IMR-90 (cell line): Measurements from ENCODE around the gene PARVB. TPM values are rescaled to one million over a fixed set of nuclear protein-coding genes. Genes with fewer than 3 reads are reported as not detected.
A peak's percentile ranks its signal among the peaks of the same experiment; 100 is the strongest.

ENCODE experiments used
- ATAC-seq: fragments of 200-7000 bp; cut with Tn5 transposase; 2 replicates; pipeline ENCODE4 v1.9.1; 2020; ENCODE audit warnings: low read depth, mild to moderate bottlenecking, moderate library complexity
- Bru-seq: library from RNA; stranded (reverse); fragments of 400-500 nt; gene quantifications from one replicate; lab custom pipeline; 2021; lab: Mats Ljungman, UMichigan
- BruChase-seq, 2 experiments: library from RNA; stranded (reverse); fragments of 400-500 nt; gene quantifications; one replicate each; lab custom pipeline; 2021; lab: Mats Ljungman, UMichigan
- BruUV-seq: library from RNA; stranded (reverse); fragments of 400-500 nt; replicated peaks from 2 replicates; lab custom pipeline; 2021; lab: Mats Ljungman, UMichigan
- CTCF ChIA-PET: fragments of 300-600 bp; formaldehyde crosslinking; extraction: SDS; loops from one replicate; lab custom pipeline; 2021; ENCODE audit warnings: antibody characterized with exemption; lab: Yijun Ruan, JAX
- POLR2A ChIA-PET: fragments of 300-600 bp; sonication (Branson Sonifier 250); formaldehyde crosslinking; loops from one replicate; lab custom pipeline; 2022; ENCODE audit warnings: antibody characterized with exemption; ENCODE audit not compliant: unreplicated experiment; lab: Charles Lee
- DNase-seq: peaks from one replicate; pipeline ENCODE4 v3.0.0; 2013
- H2AFZ ChIP-seq: replicated peaks from 2 replicates; pipeline ENCODE3; 2013; ENCODE audit warnings: low read length, mild to moderate bottlenecking; ENCODE audit not compliant: poor library complexity
- H2AK5ac ChIP-seq: 2 replicates; pipeline ENCODE4 v1.6.1; 2013; ENCODE audit warnings: low read depth, low read length, inconsistent platforms
- H2AK9ac ChIP-seq: replicated peaks from 2 replicates; pipeline ENCODE3; 2013; ENCODE audit warnings: mild to moderate bottlenecking, low read depth, low read length, moderate library complexity; ENCODE audit not compliant: poor library complexity
- H2BK120ac ChIP-seq: 2 replicates; pipeline ENCODE4 v1.6.1; 2013; ENCODE audit warnings: low read depth, low read length, inconsistent platforms
- H2BK15ac ChIP-seq: 3 replicates; pipeline ENCODE4 v1.6.1; 2013; ENCODE audit warnings: low read depth, low read length, inconsistent platforms
- H2BK20ac ChIP-seq: 2 replicates; pipeline ENCODE4 v1.6.1; 2013; ENCODE audit warnings: low read depth, mild to moderate bottlenecking, inconsistent platforms, low read length, moderate library complexity
- H2BK5ac ChIP-seq: 2 replicates; pipeline ENCODE4 v1.6.1; 2013; ENCODE audit warnings: mild to moderate bottlenecking, low read depth, low read length, inconsistent platforms; ENCODE audit not compliant: poor library complexity, severe bottlenecking
- H3K14ac ChIP-seq: replicated peaks from 2 replicates; pipeline ENCODE4 v1.6.1; 2013; ENCODE audit warnings: low read depth, low read length, inconsistent platforms
- H3K18ac ChIP-seq: 2 replicates; pipeline ENCODE4 v1.6.1; 2013; ENCODE audit warnings: low read depth, low read length, control low read depth
- H3K23ac ChIP-seq: 2 replicates; pipeline ENCODE4 v1.6.1; 2013; ENCODE audit warnings: low read depth, low read length, inconsistent platforms
- H3K27ac ChIP-seq: 2 replicates; pipeline ENCODE4 v1.5.1; 2013; ENCODE audit warnings: mild to moderate bottlenecking, control low read depth, low read length; ENCODE audit not compliant: insufficient read depth
- H3K27me3 ChIP-seq: 2 replicates; pipeline ENCODE4 v1.6.1; 2013; ENCODE audit warnings: low read length; ENCODE audit not compliant: control insufficient read depth, insufficient read depth
- H3K36me3 ChIP-seq: 2 replicates; pipeline ENCODE4 v1.6.1; 2013; ENCODE audit warnings: low read length, mixed read lengths; ENCODE audit not compliant: control insufficient read depth, insufficient read depth
- H3K4ac ChIP-seq: 2 replicates; pipeline ENCODE4 v1.6.1; 2013; ENCODE audit warnings: low read depth, low read length, inconsistent platforms
- H3K4me1 ChIP-seq: 2 replicates; pipeline ENCODE4 v1.6.1; 2013; ENCODE audit warnings: low read length, mixed read lengths; ENCODE audit not compliant: control insufficient read depth, insufficient read depth
- H3K4me2 ChIP-seq: 2 replicates; pipeline ENCODE4 v1.6.1; 2013; ENCODE audit warnings: low read depth, mild to moderate bottlenecking, control low read depth, low read length, moderate library complexity
- H3K4me3 ChIP-seq: 2 replicates; pipeline ENCODE4 v1.5.1; 2013; ENCODE audit warnings: low read depth, mild to moderate bottlenecking, control low read depth, low read length, moderate library complexity; ENCODE audit not compliant: insufficient read depth
- H3K56ac ChIP-seq: 2 replicates; pipeline ENCODE4 v1.6.1; 2013; ENCODE audit warnings: low read length, inconsistent platforms; ENCODE audit not compliant: insufficient read depth; ENCODE audit errors: extremely low read depth
- H3K79me1 ChIP-seq, 2 experiments: 2 replicates each; pipeline ENCODE4 v1.6.1; 2013; ENCODE audit warnings: low read length in 2 of 2, inconsistent platforms in 1 of 2, low read depth in 1 of 2
- H3K9ac ChIP-seq: 2 replicates; pipeline ENCODE4 v1.6.1; 2013; ENCODE audit warnings: low read depth, low read length, control low read depth
- H3K9me1 ChIP-seq: 2 replicates; pipeline ENCODE4 v1.6.1; 2013; ENCODE audit warnings: low read length, inconsistent platforms; ENCODE audit not compliant: insufficient read depth
- H3K9me3 ChIP-seq: 2 replicates; pipeline ENCODE4 v1.6.1; 2013; ENCODE audit warnings: low read length; ENCODE audit not compliant: control insufficient read depth, insufficient read depth
- H4K20me1 ChIP-seq: 2 replicates; pipeline ENCODE4 v1.6.1; 2013; ENCODE audit warnings: low read length, inconsistent platforms; ENCODE audit not compliant: insufficient read depth
- H4K5ac ChIP-seq: 2 replicates; pipeline ENCODE4 v1.6.1; 2013; ENCODE audit warnings: mild to moderate bottlenecking, low read depth, low read length, control low read depth
- H4K8ac ChIP-seq, 2 experiments: 2 replicates each; pipeline ENCODE4 v1.6.1; 2013; ENCODE audit warnings: low read depth in 2 of 2, low read length in 2 of 2, control low read depth in 1 of 2, inconsistent platforms in 1 of 2
- H4K91ac ChIP-seq: 2 replicates; pipeline ENCODE4 v1.6.1; 2013; ENCODE audit warnings: low read depth, low read length, inconsistent platforms; ENCODE audit not compliant: insufficient read depth
- BHLHE40 ChIP-seq: fragments of 150-350 bp; IDR thresholded peaks from 2 replicates; pipeline ENCODE4 v1.6.1; 2016; ENCODE audit warnings: mild to moderate bottlenecking, low read depth, low read length
- CHD1 ChIP-seq: IDR thresholded peaks from 2 replicates; pipeline ENCODE4 v1.6.1; 2012; ENCODE audit warnings: low read depth, low read length, improper control_type of control experiment
- FOS ChIP-seq: fragments of 150-350 bp; IDR thresholded peaks from 2 replicates; pipeline ENCODE4 v1.6.1; 2016; ENCODE audit warnings: low read depth, low read length
- MXI1 ChIP-seq: IDR thresholded peaks from 2 replicates; pipeline ENCODE4 v1.6.1; 2012; ENCODE audit warnings: low read depth, mild to moderate bottlenecking, low read length, moderate library complexity, borderline replicate concordance
- POLR2A ChIP-seq: IDR thresholded peaks from 2 replicates; pipeline ENCODE4 v1.6.1; 2012; ENCODE audit warnings: mild to moderate bottlenecking, low read depth, low read length
- RCOR1 ChIP-seq: IDR thresholded peaks from 2 replicates; pipeline ENCODE4 v1.6.1; 2012; ENCODE audit warnings: mild to moderate bottlenecking, low read length, improper control_type of control experiment; ENCODE audit not compliant: insufficient replicate concordance
- SMC3 ChIP-seq: fragments of 150-350 bp; IDR thresholded peaks from 2 replicates; pipeline ENCODE4 v1.6.1; 2016; ENCODE audit warnings: low read depth, mild to moderate bottlenecking, antibody characterized with exemption, low read length, moderate library complexity
- WGBS, 2 experiments: methylation state at CpG; one replicate each; pipeline versions ENCODE4 v1.1.5 to v1.1.7; 2013; ENCODE audit warnings: missing lambda C conversion rate in 2 of 2; ENCODE audit not compliant: insufficient read length in 1 of 2; ENCODE audit errors: extremely low coverage in 2 of 2; 5-methylcytosine and 5-hydroxymethylcytosine counted together
- dilution Hi-C: fragments of 300-500 bp; cut with HindIII; formaldehyde crosslinking; loops from one replicate; pipeline ENCODE4 v1.14.3; 2018; ENCODE audit warnings: low sequenced_read_pairs; ENCODE audit not compliant: unreplicated experiment
- in situ Hi-C: fragments of 300-500 bp; cut with MboI; formaldehyde crosslinking; loops from 3 replicates; pipeline ENCODE4 v1.14.3; 2019; ENCODE audit warnings: low sequenced_read_pairs, inconsistent platforms, mixed read lengths
- intact Hi-C: fragments of 100-400 bp; cut with micrococcal nuclease; formaldehyde crosslinking; loops from 2 replicates; pipeline ENCODE4 v1.10.0; 2022
- long read RNA-seq: library from polyadenylated mRNA; unstranded; transcript quantifications from one replicate; pipeline ENCODE4 v2.0.0, GENCODE V29; 2021; ENCODE audit not compliant: unreplicated experiment
- polyA plus RNA-seq, 3 experiments: library from polyadenylated mRNA; depleted of rRNA; stranded (reverse); fragments of >200 nt; gene quantifications; 2 replicates each; pipeline ENCODE4 v1.2.3, GENCODE V29; 2012; ENCODE audit warnings: low replicate concordance in 1 of 3
- total RNA-seq: library from RNA; depleted of rRNA; stranded (reverse); fragments of >200 nt; gene quantifications from 2 replicates; pipeline ENCODE4 v1.2.3, GENCODE V29; 2012; rRNA removed
- TF ChIP-seq, protein P1 (sequence below): conservative IDR thresholded peaks from 2 replicates; pipeline ENCODE4 v1.5.1; 2012; ENCODE audit warnings: mild to moderate bottlenecking, low read depth, low read length, improper control_type of control experiment

PARVB gene, protein sequence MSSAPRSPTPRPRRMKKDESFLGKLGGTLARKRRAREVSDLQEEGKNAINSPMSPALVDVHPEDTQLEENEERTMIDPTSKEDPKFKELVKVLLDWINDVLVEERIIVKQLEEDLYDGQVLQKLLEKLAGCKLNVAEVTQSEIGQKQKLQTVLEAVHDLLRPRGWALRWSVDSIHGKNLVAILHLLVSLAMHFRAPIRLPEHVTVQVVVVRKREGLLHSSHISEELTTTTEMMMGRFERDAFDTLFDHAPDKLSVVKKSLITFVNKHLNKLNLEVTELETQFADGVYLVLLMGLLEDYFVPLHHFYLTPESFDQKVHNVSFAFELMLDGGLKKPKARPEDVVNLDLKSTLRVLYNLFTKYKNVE
- total RNA-seq (38.6 and 44.3 TPM in 2 replicates), polyA plus RNA-seq (2012; rRNA removed) (53.9 and 84.7 TPM in 2 replicates), Bru-seq, nascent RNA (percentile 63 among the genes with signal in this experiment), BruChase-seq, experiment 1, labeled RNA remaining after a 6-hour chase (percentile 66 among the genes with signal in this experiment), BruChase-seq, experiment 2, labeled RNA remaining after a 2-hour chase (percentile 60 among the genes with signal in this experiment)
- 60.4 and 63.8 TPM in 2 replicates for polyA plus RNA-seq (2012; cell fraction: cytosol; rRNA removed)
- polyA plus RNA-seq (2012; cell fraction: nucleus; rRNA removed; ENCODE audit: low replicate concordance) = 22.4 and 22.7 TPM in 2 replicates
- long read RNA-seq, full-length matches to known transcripts = 13 of 22 reads
- long read RNA-seq, partial matches to known transcripts = 2 of 22 reads
- long read RNA-seq, other reads (novel, unspliced or antisense) = 7 of 22 reads

DNA sequence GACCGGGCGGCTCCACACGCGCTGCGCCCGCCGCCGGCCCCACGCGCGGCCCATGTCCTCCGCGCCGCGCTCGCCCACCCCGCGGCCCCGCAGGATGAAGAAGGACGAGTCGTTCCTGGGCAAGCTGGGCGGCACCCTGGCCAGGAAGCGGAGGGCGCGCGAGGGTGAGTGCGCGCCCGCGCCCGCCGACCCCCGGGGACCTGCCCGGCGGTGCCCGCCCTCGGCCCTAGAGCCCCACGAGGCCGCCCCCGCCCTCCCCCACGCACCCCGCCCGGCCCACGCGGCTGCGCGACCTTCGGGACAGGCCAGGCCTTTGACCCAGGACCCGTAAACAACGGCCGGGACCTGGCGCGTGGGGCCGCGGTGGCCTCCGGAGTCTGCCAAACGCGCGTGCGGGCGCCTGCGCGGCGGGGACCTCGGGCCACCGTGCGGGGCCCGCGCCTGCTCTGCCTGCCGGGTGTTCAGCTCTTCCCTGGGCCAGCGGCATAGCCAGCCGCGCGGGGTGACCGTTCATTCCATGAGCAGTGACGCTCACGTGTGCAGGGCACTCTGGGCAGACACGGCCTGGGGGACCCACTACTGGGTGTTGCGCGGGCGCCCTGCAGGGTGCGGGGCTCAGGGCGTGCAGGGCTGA, at the start of gene PARVB:
PARVB (plus strand) TSS at position 15 of the 634 bp plus-strand sequence; CDS start at position 53, 38 bp downstream.
- Histone ChIP-seq H4K8ac (peak within 1 kb of the TSS; percentile 79 to 94), H3K4me3 (peak within 1 kb of the TSS; percentile 63), H3K9me3 (no peaks in the 10 kb centered on the region), H3K36me3 (no peaks in the 10 kb centered on the region), H4K5ac (peak within 1 kb of the TSS; percentile 98), H3K4me2 (peak within 1 kb of the TSS; percentile 96), H3K18ac (peak within 1 kb of the TSS; percentile 82), H2BK15ac (peak within 1 kb of the TSS; percentile 12; the same call in 1 of the 3 replicates), H3K23ac (peak within 1 kb of the TSS; percentile 79), H2BK5ac (peak within 1 kb of the TSS; percentile 70), H4K91ac (peak within 1 kb of the TSS; percentile 71), H3K4me1 (peaks cover 19% of the 10 kb centered on the region), H3K4ac (peak within 1 kb of the TSS; percentile 95), H3K9me1 (peaks cover 24% of the 10 kb centered on the region), H3K9ac (peak within 1 kb of the TSS; percentile 94), H2AK5ac (peak within 1 kb of the TSS; percentile 37; the same call in 1 of the 2 replicates), H3K27ac (peak within 1 kb of the TSS; percentile 80), H3K27me3 (no peaks in the 10 kb centered on the region), H2BK120ac (peak within 1 kb of the TSS; percentile 76), H2AFZ (peak within 1 kb of the TSS; percentile 96), H3K56ac (peak within 1 kb of the TSS; percentile 61), H2BK20ac (0 out of 2 replicates have a peak within 1 kb of the TSS, but pooled peaks have one; percentile 14), H4K20me1 (0 out of 2 replicates have a peak, but pooled peaks cover 4% of the 10 kb centered on the region), H3K14ac (peak within 1 kb of the TSS; percentile 85), H3K79me1 (peaks cover 21 to 82% of the 10 kb centered on the region in 2 experiments), H2AK9ac (peak within 1 kb of the TSS; percentile 96)
- peak; percentile 31 for ATAC-seq
- TF ChIP-seq SMC3 (no peak), POLR2A (peak; percentile 52; the same call in 1 of the 2 replicates), BHLHE40 (peak; percentile 47; the same call in 1 of the 2 replicates), RCOR1 (no peak), FOS (no peak), CHD1 (no peak), MXI1 (peak; percentile 36; the same call in 1 of the 2 replicates)
- TF ChIP-seq, protein P1, sequence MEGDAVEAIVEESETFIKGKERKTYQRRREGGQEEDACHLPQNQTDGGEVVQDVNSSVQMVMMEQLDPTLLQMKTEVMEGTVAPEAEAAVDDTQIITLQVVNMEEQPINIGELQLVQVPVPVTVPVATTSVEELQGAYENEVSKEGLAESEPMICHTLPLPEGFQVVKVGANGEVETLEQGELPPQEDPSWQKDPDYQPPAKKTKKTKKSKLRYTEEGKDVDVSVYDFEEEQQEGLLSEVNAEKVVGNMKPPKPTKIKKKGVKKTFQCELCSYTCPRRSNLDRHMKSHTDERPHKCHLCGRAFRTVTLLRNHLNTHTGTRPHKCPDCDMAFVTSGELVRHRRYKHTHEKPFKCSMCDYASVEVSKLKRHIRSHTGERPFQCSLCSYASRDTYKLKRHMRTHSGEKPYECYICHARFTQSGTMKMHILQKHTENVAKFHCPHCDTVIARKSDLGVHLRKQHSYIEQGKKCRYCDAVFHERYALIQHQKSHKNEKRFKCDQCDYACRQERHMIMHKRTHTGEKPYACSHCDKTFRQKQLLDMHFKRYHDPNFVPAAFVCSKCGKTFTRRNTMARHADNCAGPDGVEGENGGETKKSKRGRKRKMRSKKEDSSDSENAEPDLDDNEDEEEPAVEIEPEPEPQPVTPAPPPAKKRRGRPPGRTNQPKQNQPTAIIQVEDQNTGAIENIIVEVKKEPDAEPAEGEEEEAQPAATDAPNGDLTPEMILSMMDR = no peak
- intact Hi-C loops = no loop called here
- dilution Hi-C loops = no loop called here
- in situ Hi-C loops = no loop called here
- ChIA-PET CTCF (interaction anchor here (0.6 to 1.1 kb wide), 2 partner anchors 12 to 20 kb away, joined by 3 read pairs; no protein-coding TSS in a partner anchor), POLR2A (interaction anchor here (0.6 kb wide), 1 partner anchor 7 kb away, joined by 5 read pairs; no protein-coding TSS in a partner anchor)
- no peak for DNase-seq
- no TSS peak for BruUV-seq
- WGBS, 2 experiments = 2% methylated on average over 22 of the region's 83 CpGs; no CpG with 5 or more reads in 1 of the 2 experiments
